K562 (cell line): ENCODE data around the gene ABCC1. TPM values are rescaled to one million over a fixed set of nuclear protein-coding genes. Genes with fewer than 3 reads are reported as not detected.

Source experiments
- CREBBP ChIP-seq: IDR thresholded peaks from one replicate; pipeline ENCODE4 v1.6.1; 2012; ENCODE audit warnings: low read depth, mild to moderate bottlenecking, control low read depth, inconsistent platforms, low read length
- GATAD2A ChIP-seq: fragments of 450-650 bp; IDR thresholded peaks from 2 replicates; pipeline ENCODE4 v1.6.1; 2017
- MXI1 ChIP-seq: IDR thresholded peaks from 2 replicates; pipeline ENCODE4 v1.6.1; 2011; ENCODE audit warnings: low read depth, mild to moderate bottlenecking, improper control_type of control experiment, low read length
- PML ChIP-seq: IDR thresholded peaks from 2 replicates; pipeline ENCODE4 v1.6.1; 2012; ENCODE audit warnings: low read length, inconsistent platforms
- polyA plus RNA-seq, 8 experiments: library from polyadenylated mRNA; depleted of rRNA in 4 of 8; stranded (reverse) in 5 of 8; unstranded in 3 of 8; fragments of >200 nt; fragmentation: Nextera tagmentation in 2 of 8; fragmentation: Illumina TruSeq in 1 of 8; extraction: Ambion mirVana in 2 of 8; extraction: Trizol in 1 of 8; gene quantifications; 2 replicates each; pipeline versions ENCODE4 v1.2.1 to v1.2.3, GENCODE V29; 2011 to 2014; ENCODE audit warnings: inconsistent platforms in 1 of 8, missing spikeins in 1 of 8
- total RNA-seq, 7 experiments: library from RNA; depleted of rRNA in 6 of 7; stranded (reverse); fragments of >200 nt in 6 of 7; fragmentation: Illumina TruSeq in 2 of 7; extraction: Trizol in 2 of 7; gene quantifications; 2 replicates each; pipeline versions ENCODE4 v1.2.1 to v1.2.3, GENCODE V29; 2011 to 2021; ENCODE audit warnings: low replicate concordance in 1 of 7
- TF ChIP-seq, protein P1 (sequence below), 2 experiments: fragments of 450-650 bp in 1 of 2; sonication (generic) in 1 of 2; formaldehyde crosslinking in 1 of 2; IDR thresholded peaks; 2 replicates each; pipeline versions ENCODE4 v1.7.1 to v1.9.0; 2016 to 2022; ENCODE audit warnings: inconsistent platforms in 1 of 2, mild to moderate bottlenecking in 1 of 2, missing genetic modification reagents in 1 of 2

ABCC1 gene
- total and polyA plus RNA-seq, 9 of the 15 experiments (the other 6 are each of a cell fraction or from before 2014, with no cell fraction given), result 3.9 to 41.6 (median 10.0) TPM

DNA sequence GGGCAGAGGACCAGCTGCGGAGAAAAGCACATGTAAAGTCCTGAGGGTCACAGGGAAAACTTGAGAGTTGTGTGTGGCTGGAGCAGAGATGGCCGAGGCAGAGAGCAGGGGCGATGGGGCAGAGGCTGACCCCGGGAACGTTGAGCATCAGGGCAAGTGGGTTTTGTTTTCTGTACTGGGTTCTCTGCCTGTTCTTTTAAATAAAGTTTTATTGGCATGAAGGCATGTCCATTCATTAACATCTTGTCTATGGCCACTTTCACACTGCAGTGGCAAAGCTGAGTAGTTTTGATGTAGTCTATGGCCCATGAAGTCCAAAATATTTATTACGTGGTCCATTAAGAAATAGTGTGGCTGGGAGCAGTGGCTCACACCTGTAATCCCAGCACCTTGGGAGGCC is 64.4 kb downstream of the ABCC1 start (continued):
- TF ChIP-seq, protein P1, sequence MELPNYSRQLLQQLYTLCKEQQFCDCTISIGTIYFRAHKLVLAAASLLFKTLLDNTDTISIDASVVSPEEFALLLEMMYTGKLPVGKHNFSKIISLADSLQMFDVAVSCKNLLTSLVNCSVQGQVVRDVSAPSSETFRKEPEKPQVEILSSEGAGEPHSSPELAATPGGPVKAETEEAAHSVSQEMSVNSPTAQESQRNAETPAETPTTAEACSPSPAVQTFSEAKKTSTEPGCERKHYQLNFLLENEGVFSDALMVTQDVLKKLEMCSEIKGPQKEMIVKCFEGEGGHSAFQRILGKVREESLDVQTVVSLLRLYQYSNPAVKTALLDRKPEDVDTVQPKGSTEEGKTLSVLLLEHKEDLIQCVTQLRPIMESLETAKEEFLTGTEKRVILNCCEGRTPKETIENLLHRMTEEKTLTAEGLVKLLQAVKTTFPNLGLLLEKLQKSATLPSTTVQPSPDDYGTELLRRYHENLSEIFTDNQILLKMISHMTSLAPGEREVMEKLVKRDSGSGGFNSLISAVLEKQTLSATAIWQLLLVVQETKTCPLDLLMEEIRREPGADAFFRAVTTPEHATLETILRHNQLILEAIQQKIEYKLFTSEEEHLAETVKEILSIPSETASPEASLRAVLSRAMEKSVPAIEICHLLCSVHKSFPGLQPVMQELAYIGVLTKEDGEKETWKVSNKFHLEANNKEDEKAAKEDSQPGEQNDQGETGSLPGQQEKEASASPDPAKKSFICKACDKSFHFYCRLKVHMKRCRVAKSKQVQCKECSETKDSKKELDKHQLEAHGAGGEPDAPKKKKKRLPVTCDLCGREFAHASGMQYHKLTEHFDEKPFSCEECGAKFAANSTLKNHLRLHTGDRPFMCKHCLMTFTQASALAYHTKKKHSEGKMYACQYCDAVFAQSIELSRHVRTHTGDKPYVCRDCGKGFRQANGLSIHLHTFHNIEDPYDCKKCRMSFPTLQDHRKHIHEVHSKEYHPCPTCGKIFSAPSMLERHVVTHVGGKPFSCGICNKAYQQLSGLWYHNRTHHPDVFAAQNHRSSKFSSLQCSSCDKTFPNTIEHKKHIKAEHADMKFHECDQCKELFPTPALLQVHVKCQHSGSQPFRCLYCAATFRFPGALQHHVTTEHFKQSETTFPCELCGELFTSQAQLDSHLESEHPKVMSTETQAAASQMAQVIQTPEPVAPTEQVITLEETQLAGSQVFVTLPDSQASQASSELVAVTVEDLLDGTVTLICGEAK (IDR thresholded peaks at IDR 0.05), result peak; percentile 94
- TF ChIP-seq, protein P1 (CRISPR knock-in tag; IDR thresholded peaks at IDR 0.05), result peak; percentile 87
- TF ChIP-seq MXI1, result no peak
- TF ChIP-seq CREBBP, result no peak
- no peak for TF ChIP-seq GATAD2A
- no peak for TF ChIP-seq PML
